WERI-Rb-1 (cell line): ENCODE results near the gene AMBRA1.
A peak's percentile ranks its signal among the peaks of the same experiment; 100 is the strongest.
"Not testable (repeated sequence)": the region's sequence is repeated elsewhere in the genome, so short reads cannot be mapped to it uniquely, and the experiment has no call there.

Experiments used
- DNase-seq: peaks from one replicate; pipeline ENCODE4 v3.0.0-alpha.2; 2020
- H3K27ac ChIP-seq: fragments of 250-450 bp; sonication (Bioruptor Pico); 2 replicates; pipeline ENCODE4 v1.5.1; 2020; ENCODE audit warnings: mild to moderate bottlenecking, moderate library complexity
- H3K27me3 ChIP-seq: fragments of 250-450 bp; sonication (Bioruptor Pico); 2 replicates; pipeline ENCODE4 v1.5.1; 2021; ENCODE audit warnings: mild to moderate bottlenecking, low read depth, moderate library complexity; ENCODE audit not compliant: insufficient read depth, severe bottlenecking
- H3K36me3 ChIP-seq: fragments of 250-450 bp; sonication (Bioruptor Pico); 2 replicates; pipeline ENCODE4 v1.5.1; 2020; ENCODE audit warnings: mild to moderate bottlenecking, moderate library complexity
- H3K4me3 ChIP-seq: 2 replicates; pipeline ENCODE4 v1.5.1; 2011; ENCODE audit warnings: low read depth, mild to moderate bottlenecking, control low read depth, low read length
- H3K9me3 ChIP-seq: fragments of 250-450 bp; sonication (Bioruptor Pico); 2 replicates; pipeline ENCODE4 v1.5.1; 2021; ENCODE audit warnings: mild to moderate bottlenecking, moderate library complexity; ENCODE audit not compliant: severe bottlenecking
- CTCF ChIP-seq: IDR thresholded peaks from 2 replicates; pipeline ENCODE4 v1.5.1; 2011; ENCODE audit warnings: low read depth, mild to moderate bottlenecking, control low read depth, inconsistent platforms, low read length

The AMBRA1 gene

GRCh38 chr11:46381819-46382645 lies 211.8 kb downstream of the AMBRA1 start:
- TF ChIP-seq CTCF = no peak
- Histone ChIP-seq H3K9me3 (no peaks in the 10 kb centered on the region), H3K36me3 (peaks cover 36% of the 10 kb centered on the region), H3K27me3 (no peaks in the 10 kb centered on the region), H3K4me3 (peak overlapping the region; percentile 57), H3K27ac (peak overlapping the region; percentile 79)
- DNase-seq = peak; percentile 15

GRCh38 chr11:46381048-46381818 lies 212.6 kb downstream of the AMBRA1 start, which contains the start of gene MDK:
MDK (plus strand) TSS chr11:46381669; CDS start chr11:46382058, 389 bp downstream.
- Histone ChIP-seq H3K9me3 (no peaks in the 10 kb centered on the region), H3K36me3 (peaks cover 44% of the 10 kb centered on the region), H3K27me3 (no peaks in the 10 kb centered on the region), H3K27ac (peak within 1 kb of the TSS; percentile 79), H3K4me3 (peak within 1 kb of the TSS; percentile 57)
- peak; percentile 43 for DNase-seq
- no peak for TF ChIP-seq CTCF

- Histone ChIP-seq H3K36me3 (peaks cover 52% of the 10 kb centered on the region), H3K9me3 (no peaks in the 10 kb centered on the region), H3K4me3 (peak overlapping the region; percentile 34), H3K27me3 (no peaks in the 10 kb centered on the region), H3K27ac (peak overlapping the region; percentile 61)
- peak; percentile 58 for DNase-seq
- no peak for TF ChIP-seq CTCF
Measured at GRCh38 chr11:46380340-46381047, 213.3 kb downstream of the AMBRA1 start.

GRCh38 chr11:46379482-46380293 lies 214.1 kb downstream of the AMBRA1 start:
- peaks cover 60% of the 10 kb centered on the region for H3K36me3 ChIP-seq
- not testable (repeated sequence) for H3K27me3 ChIP-seq, H3K9me3 ChIP-seq, H3K4me3 ChIP-seq
- H3K27ac ChIP-seq = peak overlapping the region; percentile 61
- DNase-seq = peak; percentile 90

- no peak for DNase-seq
- Histone ChIP-seq H3K4me3 (no peak overlapping the region), H3K27me3 (no peaks in the 10 kb centered on the region), H3K36me3 (peaks cover 66% of the 10 kb centered on the region), H3K27ac (peak overlapping the region; percentile 61), H3K9me3 (no peaks in the 10 kb centered on the region)
- TF ChIP-seq CTCF = no peak
Measured at GRCh38 chr11:46378811-46379481, 214.9 kb downstream of the AMBRA1 start.
